OCI-M2 (cell line): ENCODE data around the gene POM121.
A peak's percentile ranks its signal among the peaks of the same experiment; 100 is the strongest.
"Not testable (repeated sequence)": the region's sequence is repeated elsewhere in the genome, so short reads cannot be mapped to it uniquely, and the experiment has no call there.

ENCODE experiments used
- DNase-seq: peaks from one replicate; lab custom pipeline; 2025; ENCODE audit not compliant: unreplicated experiment; lab: John Stamatoyannopoulos, UW

Gene POM121

GRCh38 chr7:72924733-72925545 lies at the start of gene POM121:
TSS of gene POM121 (plus strand) at chr7:72925095. CDS start at chr7:72925122, 27 bp downstream.
- DNase-seq = peak; percentile 15

- peak; percentile 43 for DNase-seq
Measured at GRCh38 chr7:72879079-72879736, 45.7 kb upstream of the POM121 start.

GRCh38 chr7:72879737-72880215 lies 45.1 kb upstream of the POM121 start:
- not testable (repeated sequence) for DNase-seq

GRCh38 chr7:72891750-72892149 lies 33.1 kb upstream of the POM121 start:
- DNase-seq = not testable (repeated sequence)

GRCh38 chr7:72904740-72905139 lies 20.2 kb upstream of the POM121 start:
- not testable (repeated sequence) for DNase-seq

GRCh38 chr7:72908422-72908821 lies 16.5 kb upstream of the POM121 start:
- DNase-seq = not testable (repeated sequence)

GRCh38 chr7:72911395-72911794 lies 13.5 kb upstream of the POM121 start:
- not testable (repeated sequence) for DNase-seq

- DNase-seq = not testable (repeated sequence)
Measured at GRCh38 chr7:72913750-72914149, 11.1 kb upstream of the POM121 start.

- not testable (repeated sequence) for DNase-seq
Measured at GRCh38 chr7:72914756-72915525, 10.0 kb upstream of the POM121 start.

GRCh38 chr7:72919256-72919775 lies 5.6 kb upstream of the POM121 start:
- DNase-seq = no peak

- DNase-seq = no peak
Measured at GRCh38 chr7:72924386-72924732, 536 bp upstream of the POM121 start.

- DNase-seq = no peak
Measured at GRCh38 chr7:72925546-72926120, 738 bp downstream of the POM121 start.

GRCh38 chr7:72927791-72928190 lies 2.9 kb downstream of the POM121 start:
- DNase-seq = not testable (repeated sequence)

GRCh38 chr7:72928216-72928615 lies 3.3 kb downstream of the POM121 start:
- DNase-seq = not testable (repeated sequence)

GRCh38 chr7:72942022-72942705 lies 17.3 kb downstream of the POM121 start:
- DNase-seq = not testable (repeated sequence)

GRCh38 chr7:72942956-72943355 lies 18.1 kb downstream of the POM121 start:
- not testable (repeated sequence) for DNase-seq

- DNase-seq = not testable (repeated sequence)
Measured at GRCh38 chr7:72944937-72945336, 20.0 kb downstream of the POM121 start.

GRCh38 chr7:72945597-72945996 lies 20.7 kb downstream of the POM121 start:
- not testable (repeated sequence) for DNase-seq

GRCh38 chr7:72946130-72946745 lies 21.3 kb downstream of the POM121 start:
- not testable (repeated sequence) for DNase-seq

- not testable (repeated sequence) for DNase-seq
Measured at GRCh38 chr7:72948714-72949113, 23.8 kb downstream of the POM121 start.
